HG03354 (cell line): Measurements from ENCODE around the gene IARS2.

Experiments used
- ATAC-seq: cut with Tn5 transposase; IDR thresholded peaks from one replicate; pipeline ENCODE4 v1.9.1; 2021; ENCODE audit warnings: mild to moderate bottlenecking; ENCODE audit not compliant: unreplicated experiment, poor library complexity, severe bottlenecking

The IARS2 gene

DNA sequence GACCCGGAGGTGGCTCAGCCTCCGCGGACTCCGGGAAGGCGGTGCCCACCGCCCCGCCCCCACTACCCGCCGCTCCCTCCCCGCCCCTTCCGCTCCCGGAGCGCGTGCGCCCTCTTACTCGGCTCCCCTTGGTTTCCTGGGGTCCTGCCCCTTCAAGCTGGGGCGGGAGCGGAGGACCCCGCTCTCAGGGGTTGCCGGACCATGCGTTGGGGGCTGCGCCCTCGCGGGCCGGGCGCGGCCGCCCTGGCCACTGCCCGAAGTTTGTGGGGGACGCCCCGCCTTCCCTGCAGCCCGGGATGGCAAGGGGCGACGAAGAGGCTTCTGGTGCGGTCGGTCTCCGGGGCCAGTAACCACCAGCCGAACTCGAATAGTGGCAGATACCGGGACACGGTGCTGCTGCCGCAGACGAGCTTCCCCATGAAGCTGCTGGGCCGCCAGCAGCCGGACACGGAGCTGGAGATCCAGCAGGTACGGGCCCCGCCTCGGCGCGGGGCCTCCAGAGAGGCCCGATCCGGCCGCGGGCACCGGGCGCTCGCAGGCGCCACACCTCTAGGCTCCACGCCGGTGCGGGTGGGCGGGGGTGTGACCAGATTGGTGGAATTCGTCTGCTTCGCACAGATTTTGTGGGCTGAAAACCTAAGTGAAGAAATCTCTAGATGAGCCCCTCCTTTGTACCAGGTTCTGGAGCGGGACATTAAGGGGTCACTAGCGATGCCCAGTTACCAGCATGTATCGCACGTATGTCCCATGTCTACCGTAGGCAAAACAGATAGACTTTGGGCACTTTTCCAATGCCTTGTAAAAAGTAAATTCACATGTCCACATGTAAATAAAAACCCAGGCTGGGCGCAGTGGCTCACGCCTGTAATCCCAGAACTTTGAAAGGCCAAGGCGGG is at the start of gene IARS2:
Gene IARS2, plus strand, starts transcription at position 117 of the 896 bp plus-strand sequence. Its CDS starts 85 bp downstream, at position 202.
- peak; percentile 68 for ATAC-seq

DNA sequence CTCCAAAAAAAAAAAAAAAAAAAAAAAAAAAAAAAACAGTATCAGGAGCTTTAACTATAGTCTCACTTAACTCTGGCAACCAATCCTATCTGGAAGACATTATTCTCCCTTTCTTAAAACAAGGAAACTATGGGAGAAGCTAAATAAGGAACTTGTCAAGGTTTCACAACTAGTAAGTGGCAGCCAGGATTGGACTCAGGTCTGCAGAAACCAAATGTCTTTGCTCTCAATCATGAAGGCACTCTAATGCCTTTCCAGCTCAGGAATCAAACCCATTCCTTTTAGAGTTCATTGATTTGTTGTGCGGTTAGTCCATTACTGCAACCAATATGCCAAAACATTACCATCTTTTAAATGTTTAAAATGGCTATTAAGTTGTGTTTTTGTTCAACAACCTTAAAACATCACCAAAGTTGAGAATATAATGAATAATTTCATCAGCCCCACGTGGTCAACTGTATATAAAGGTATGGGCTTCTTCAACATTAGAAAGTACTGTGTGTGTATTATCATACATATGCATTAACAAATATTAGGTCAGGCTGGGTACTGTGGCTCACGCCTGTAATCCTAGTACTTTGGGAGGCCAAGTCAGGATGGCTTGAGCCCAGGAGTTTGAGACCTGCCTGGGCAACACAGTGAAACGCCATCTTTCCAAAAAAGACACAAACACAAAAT is 49.1 kb upstream of the IARS2 start:
- ATAC-seq = no peak

DNA sequence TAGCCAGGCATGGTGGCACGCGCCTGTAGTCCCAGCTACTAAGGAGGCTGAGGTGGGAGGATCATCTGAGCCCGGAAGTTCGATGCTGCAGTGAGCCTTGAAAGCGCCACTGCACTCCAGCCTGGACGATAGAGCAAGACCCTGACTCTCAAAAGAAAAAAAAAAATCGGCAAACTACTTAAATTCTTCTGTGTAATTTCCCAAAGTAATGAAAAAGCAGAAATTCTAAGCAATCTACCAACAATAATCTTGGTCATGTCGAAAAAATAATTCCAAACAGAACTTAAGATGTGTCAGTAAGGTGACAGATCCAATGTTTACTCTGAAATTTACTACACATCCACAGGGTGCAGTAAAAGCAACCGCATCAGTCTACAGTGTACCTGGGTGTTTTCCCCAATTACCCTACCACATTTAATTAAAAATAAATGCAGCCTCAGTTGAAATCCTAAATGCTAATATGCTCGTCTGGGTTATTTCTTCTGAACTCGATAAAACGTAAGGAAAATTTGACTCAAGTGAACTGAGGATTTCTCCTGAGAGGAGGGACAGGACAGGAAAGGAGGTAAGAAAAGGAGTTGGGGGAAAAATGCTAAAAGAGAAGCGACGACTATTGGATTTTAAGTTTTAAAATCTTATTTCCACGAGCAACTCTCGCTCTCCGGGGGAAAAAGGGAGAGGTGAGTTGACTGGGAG is 48.4 kb upstream of the IARS2 start:
- no peak for ATAC-seq

DNA sequence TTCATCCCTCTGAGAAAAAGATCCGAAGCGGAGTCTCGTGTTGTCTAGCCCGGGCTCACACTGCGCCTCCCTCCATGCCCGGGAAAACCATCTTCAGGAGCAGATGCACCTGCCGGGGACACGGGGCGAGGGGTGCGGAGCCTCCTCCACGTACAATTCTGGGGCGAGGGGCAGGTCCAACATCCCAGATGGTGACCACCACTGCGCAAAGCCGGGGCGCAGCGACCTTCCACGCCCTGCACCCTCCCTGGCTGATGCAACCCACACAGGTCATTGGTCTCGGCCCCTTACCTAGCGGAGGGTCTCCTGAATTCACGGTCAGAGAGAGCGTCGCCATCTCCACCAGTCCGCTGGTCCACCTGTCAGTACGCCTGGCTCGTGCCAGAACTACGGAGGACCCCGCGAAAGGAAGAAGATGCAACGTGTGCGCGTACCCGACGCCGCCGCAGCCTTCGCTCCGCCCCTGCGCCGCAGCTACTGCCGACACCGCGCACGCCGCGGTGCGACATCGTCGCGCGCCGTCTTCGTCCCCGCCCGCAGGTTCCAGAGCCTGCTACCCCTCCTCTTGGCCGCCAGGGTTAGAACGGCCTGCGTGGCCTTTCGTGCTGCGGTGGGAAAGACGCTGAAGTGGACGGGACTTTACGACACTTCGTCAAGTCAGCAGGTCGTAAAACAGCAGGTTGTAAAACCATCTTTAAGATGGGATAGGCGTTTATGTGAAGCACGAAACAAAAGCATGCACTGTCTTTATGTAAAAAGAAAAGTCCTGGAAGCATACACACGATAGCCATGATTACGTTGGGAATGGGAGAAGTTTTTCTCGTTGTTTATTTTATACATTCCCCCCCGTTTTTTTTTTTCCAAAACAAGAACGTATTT is 47.6 kb upstream of the IARS2 start, which contains the start of gene EPRS1:
Gene EPRS1, minus strand, starts transcription at position 454 of the 879 bp plus-strand sequence. Its CDS starts 117 bp downstream, at position 337.
- ATAC-seq = peak; percentile 99

DNA sequence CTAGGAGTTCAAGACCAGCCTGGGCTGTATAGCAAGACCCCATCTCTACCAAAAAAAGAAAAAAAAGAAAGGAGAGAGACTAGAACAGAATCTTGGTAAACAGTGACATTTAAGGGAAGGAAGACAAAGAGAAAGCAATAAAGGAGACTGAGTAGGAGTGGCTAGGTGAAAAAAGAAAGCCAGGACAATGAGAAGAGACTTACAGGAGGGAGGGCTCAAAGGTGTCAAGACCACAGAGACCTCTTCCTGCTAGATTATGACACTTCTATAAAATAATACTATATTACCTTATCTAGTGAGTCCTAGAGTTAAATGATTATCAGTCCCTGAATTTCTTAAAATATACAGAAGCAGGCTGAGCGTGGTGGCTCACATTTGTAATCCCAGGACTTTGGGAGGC is 37.6 kb upstream of the IARS2 start:
- ATAC-seq = no peak

DNA sequence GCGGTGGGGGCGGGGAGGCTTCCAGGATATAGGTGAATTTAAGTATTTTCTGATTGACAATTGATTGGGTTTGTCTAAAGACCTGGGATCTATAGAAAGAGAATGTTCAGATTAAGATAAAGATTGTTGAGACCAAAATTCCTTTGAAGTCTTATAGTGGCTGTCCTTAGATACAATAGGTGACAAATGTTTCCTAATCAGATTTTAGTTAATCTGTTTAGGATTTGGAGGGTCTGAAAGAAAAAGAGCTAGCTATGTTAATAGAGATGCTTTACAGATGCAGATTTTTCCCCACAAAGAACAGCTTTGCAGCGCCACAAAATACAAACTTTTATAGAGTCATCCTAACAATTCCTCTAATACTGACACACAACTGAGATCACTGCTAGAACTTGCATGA is 33.1 kb upstream of the IARS2 start:
- ATAC-seq = no peak

DNA sequence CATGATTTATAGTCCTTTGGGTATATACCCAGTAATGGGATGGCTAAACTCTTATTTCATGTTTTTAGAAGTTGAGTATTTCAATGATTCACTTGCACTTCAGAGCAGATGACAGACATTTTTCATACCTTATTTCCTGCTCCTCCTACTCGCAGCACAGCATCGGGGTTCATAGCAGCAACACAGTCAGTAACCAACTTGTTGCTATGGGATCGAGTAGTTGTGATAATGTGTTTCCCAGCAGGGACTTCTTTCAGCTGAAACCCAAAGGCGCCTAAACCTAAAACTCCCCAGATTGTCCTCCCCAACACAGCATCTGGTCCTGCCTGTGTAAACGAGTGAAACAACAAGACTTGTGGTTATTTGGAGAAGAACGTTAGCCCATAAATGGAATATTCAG is 31.3 kb upstream of the IARS2 start:
- ATAC-seq = no peak

DNA sequence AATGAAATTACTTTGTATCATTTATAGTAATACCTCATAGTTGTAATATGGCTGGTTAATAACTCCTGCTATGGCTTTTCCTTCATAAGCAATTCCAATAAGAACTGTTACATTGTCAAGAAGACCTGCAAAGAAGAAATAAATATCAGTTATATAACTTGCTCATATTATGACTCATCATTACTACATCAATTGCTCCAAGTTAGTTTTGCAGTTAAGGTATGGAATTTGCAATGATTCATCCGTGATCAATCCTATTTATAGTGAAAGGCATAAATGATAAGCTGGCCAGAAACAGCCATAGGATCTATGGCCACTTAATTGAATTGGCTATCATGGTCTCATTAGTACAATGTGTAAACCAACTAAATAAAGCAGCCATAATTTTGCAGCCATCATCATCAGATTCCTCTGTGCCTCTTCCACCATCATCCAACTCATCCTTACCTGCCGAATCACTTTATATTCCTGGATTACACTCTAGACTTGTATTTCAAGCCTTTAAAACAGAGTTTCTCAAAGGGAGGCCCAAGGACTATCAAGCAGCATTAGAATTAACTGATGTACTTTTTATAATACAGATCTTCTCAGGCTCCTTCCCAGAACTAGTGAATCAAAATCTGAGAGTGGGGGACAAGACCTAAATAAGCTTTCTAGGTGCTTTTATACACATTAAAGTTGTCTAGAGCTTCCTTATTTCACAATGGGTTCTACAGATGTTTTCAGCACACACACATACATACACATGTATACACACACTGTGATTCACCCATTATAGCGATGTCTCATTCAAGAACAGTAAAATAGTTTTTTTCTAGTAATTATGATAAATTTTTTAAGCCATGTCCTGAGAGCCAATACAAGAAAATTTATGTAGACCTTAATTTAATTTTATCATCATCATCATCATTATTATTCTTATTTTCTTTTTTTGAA is 26.4 kb upstream of the IARS2 start:
- ATAC-seq = no peak

DNA sequence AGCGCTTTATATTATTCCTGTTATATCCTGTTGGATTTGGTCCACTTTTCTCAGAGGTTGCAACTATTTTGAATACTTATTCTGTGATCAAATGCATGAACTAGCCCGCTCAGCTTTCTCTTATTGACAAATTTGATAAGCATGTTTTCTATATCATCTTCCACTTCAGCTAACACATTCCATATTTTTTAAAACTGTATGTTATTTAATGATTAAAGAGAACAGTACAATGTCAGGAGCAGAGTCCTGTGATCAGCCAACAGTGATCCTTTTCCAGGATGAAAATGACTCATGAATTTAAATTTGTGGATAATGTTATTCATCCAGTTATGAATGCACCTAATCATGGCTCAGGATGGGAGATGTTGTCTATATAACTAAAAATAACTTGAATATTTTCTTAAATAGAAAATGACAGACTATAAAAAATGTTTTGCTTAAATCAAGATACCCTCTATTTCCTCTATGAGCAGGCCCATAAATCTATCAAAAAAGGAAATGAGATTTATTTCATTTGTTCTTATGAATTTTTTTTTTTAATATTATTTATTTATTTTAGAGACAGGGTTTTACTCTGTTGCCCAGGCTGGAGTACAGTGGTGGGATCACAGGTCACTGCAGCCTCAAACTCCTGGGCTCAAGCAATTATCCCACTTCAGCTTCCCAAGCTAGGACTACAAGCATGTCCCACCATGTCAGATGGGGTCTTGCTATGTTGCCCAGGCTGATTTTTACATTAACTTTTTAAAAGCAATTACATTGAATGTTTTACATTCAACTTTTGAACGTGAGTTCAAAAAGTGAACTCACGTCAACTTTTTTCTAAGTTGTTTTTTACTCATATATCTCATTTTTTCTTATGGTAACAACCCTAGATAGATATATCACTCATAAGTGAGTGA is 16.8 kb upstream of the IARS2 start:
- ATAC-seq = no peak

DNA sequence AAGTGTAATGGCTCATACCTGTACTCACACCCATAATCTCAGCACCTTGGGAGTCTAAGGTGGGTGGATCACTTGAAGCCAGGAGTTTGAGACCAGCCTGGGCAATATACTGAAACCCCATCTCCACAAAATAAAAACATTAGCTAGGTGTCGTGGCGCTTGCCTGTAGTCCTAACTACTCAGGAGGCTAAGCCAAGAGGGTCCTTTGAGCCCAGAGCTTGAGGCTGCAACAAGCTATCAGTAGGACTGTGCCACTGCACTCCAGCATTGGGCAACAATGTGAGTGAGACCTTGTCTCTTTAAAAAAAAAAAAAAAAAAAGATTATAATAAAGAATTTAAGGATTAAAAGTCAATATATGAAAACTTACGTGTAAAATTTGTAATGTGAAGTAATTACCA is 16.0 kb upstream of the IARS2 start:
- no peak for ATAC-seq

DNA sequence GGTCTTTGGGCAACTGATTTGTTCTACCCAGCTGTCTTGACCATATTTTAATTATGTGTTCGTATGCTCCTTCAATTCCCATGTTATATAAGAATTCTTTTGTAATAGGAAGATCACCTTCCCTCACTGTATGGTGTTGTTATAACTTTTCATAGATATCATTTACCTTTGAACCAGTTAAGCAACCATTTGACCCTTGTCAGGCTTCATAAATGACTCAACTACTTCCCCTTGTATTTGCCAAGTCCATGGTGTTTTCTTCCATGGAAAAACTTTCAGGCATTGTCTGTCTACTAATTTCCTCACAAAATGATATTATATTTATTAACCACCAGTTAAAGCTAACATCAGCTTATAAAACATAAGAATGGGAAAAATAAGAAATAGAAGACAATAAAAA is 9.5 kb upstream of the IARS2 start:
- no peak for ATAC-seq

DNA sequence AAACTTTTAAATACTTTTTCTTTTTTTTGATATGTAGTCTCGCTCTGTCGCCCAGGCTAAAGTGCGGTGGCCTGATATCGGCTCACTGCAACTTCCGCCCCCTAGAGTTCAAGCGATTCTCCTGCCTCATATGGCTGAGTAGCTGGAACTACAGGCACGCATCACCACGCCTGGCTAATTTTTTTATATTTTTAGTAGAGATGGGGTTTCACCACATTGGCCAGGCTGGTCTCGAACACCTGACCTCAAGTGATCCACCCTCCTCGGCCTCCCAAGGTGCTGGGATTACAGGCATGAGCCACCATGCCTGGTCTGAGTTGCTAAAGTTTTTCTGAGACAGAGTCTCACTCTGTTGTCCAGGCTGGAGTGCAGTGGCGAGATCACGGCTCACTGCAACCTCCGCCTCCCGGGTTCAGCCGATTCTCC is 7.7 kb upstream of the IARS2 start:
- ATAC-seq = peak; percentile 61

DNA sequence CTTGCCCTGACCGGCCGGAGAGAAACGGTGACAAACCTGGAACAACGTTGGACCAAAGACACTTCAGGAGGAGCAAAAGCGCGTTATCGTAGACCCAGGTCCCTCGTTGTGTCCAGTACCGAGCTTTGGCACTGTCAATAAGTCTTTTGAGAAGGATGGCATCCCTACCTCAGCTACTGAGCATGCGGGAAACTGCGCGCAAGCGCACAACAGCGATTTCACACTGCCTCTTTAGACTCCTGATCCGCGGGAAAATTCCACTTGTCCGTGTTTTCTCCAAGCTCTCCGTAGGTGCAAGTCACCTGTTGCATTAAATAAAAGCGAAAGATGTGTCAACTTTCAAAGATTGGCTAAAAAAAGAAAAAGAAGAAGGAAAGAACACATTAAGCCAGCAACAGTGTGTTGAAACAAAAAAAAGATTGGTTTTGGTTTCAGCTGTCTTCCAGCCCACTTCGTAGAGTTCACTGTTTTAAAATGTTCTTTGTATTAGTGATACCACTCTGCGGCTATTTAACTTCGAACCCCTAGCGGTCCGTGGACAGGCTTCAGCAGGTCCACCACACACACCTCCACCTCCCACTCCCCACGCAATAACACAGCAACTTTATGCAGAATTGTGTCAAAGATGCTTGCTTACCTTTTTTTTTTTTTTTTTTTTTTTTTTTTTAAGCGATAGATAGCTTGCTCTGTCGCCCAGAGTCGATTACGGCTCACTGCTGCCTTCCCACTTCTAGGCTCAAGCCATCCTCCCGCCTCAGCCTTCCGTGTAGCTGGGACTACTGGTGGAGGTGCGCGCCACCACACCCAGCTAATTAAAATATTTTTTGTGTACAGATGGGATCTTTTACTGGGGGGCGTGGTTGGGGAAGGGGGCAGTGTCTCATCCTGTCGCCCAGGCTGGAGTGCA is 4.0 kb upstream of the IARS2 start, which contains the start of gene BPNT1:
Gene BPNT1, minus strand, starts transcription at position 139 of the 907 bp plus-strand sequence. CDS start 9,942 bp downstream, outside the sequence.
- ATAC-seq = peak; percentile 66

DNA sequence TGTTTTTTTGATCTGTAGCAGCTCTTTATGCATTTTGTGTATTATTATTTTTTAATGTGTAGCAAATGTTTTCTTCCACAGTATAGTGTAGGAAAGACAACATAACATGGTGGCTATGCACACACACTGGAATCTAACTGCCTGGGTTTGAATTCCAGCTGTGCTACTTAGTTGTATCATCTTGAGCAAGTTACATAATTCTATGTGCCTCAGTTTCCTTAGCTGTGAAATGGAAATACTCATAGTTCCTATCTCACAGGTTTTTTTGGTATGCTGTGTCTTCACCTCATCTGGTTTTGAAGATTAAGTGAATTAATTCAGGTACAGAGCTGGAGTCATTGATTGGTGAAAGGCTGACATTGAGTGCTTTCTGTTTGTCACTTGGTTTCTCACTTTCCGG is 1.2 kb upstream of the IARS2 start:
- ATAC-seq = no peak

DNA sequence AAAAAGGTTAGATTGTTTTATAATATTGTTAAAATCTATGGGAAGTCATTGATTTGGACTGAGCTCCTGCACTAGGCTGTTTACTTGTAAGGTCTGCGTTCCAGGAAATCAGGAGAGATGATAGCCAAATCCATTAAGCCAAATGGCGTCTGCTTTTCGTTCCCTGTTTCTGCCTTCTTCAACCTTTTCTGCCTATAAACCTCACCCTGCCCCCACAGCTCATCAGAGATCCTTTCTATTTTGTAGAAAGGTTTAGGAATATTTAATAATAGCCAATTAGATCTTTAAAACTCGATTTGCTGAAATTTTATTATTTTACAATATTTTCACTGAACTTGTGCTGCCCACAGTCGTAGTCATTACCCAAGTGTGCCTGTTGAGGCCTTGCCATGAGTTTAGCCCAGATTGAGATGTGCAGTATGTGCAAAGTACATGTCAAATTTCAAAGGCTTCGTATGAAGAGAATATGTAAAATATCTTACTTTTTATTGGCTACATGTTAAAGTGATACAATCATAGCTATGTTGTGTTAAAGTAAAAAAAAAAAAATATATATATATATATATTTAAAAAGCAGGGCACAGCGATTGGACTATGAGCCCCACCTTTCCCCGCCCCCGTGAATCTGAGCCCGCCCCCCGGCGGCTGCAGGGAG is 444 bp upstream of the IARS2 start:
- no peak for ATAC-seq

DNA sequence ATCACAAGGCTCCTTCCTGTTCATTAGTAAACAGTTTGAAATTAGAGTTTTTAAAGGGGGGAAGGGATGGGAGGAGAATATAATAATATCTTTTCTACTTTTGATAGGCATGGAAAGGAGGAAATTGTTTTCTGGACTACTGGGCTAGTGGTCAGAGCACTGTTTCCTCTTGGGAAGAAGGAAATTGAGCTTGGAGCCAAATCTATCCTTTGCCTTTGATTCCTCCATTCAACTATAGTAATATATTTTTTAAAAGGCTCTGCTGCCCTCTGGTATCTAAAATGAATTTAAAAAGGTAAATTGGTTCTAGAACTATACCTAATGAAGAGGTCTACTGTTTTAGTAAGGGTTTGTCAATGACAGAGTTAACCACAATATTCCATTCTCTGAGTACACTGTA is 5.9 kb downstream of the IARS2 start:
- no peak for ATAC-seq
